Adipocyte (in vitro differentiated cells): Measurements from ENCODE around the gene KANK4.

Experiments used
- DNase-seq: peaks from one replicate; pipeline ENCODE4 v3.0.0-alpha.2; 2015; ENCODE audit warnings: low read depth
- H3K27me3 ChIP-seq: replicated peaks from 2 replicates; pipeline ENCODE4 v1.7.0; 2013; ENCODE audit warnings: mild to moderate bottlenecking, low read length, moderate library complexity; ENCODE audit not compliant: control insufficient read depth, insufficient read depth
- H3K36me3 ChIP-seq: 2 replicates; pipeline ENCODE4 v1.7.0; 2013; ENCODE audit warnings: low read length, mild to moderate bottlenecking, moderate library complexity; ENCODE audit not compliant: control insufficient read depth, insufficient read depth, severe bottlenecking
- H3K4me1 ChIP-seq: 2 replicates; pipeline ENCODE4 v1.7.0; 2013; ENCODE audit warnings: mild to moderate bottlenecking, low read length, moderate library complexity; ENCODE audit not compliant: control insufficient read depth, insufficient read depth
- H3K4me3 ChIP-seq: 2 replicates; pipeline ENCODE4 v1.7.0; 2013; ENCODE audit warnings: mild to moderate bottlenecking, low read length, moderate library complexity
- H3K9ac ChIP-seq: 2 replicates; pipeline ENCODE4 v1.7.0; 2013; ENCODE audit warnings: mild to moderate bottlenecking, low read length, moderate library complexity
- H3K9me3 ChIP-seq: 2 replicates; pipeline ENCODE4 v1.7.0; 2013; ENCODE audit warnings: mild to moderate bottlenecking, low read length, moderate library complexity; ENCODE audit not compliant: control insufficient read depth

The KANK4 gene

DNA sequence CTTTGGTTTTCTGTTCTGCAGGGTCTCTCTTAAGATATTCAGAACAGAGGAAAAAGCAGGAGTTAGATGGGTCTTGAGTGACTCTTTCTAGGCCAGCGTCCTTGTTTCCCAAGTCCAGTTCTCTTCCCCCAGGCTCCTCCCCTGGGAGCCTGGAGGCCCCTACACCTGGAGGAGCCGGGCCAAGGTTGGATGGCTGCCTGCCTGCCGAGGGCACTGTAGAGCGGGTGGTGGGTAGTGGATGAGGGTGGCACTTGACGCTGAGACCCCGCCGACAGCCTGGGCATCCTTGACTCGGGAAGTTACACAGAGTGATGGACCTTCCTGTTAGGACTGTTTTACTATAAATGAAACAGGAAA, 17.4 kb upstream of the KANK4 start:
- Histone ChIP-seq H3K9me3 (no peaks in the 10 kb centered on the region), H3K27me3 (no peaks in the 10 kb centered on the region), H3K4me1 (peaks cover 17% of the 10 kb centered on the region), H3K4me3 (no peak overlapping the region), H3K36me3 (no peaks in the 10 kb centered on the region), H3K9ac (no peak overlapping the region)
- DNase-seq = no peak

DNA sequence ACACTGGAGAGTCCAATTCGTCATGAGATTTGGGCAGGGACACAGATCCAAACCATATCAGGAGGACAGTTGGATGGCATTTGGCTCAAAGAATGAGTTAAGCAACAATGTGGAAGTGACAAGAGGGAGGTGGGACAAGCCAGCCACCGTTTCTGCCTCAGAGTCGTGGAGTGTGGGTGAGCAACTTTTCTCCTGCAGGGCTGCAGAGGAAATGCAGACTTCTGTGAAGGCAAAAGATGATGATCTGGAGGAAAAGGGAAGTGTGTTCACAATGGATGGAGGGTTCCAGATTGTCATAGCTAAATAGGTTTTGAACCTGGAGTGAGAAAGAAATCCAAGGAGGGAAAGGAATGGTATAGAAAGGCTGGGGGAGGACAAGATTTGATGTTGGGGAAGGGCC, 16.4 kb upstream of the KANK4 start:
- DNase-seq = no peak
- H3K27me3 ChIP-seq = no peaks in the 10 kb centered on the region
- peaks cover 17% of the 10 kb centered on the region for H3K4me1 ChIP-seq

DNA sequence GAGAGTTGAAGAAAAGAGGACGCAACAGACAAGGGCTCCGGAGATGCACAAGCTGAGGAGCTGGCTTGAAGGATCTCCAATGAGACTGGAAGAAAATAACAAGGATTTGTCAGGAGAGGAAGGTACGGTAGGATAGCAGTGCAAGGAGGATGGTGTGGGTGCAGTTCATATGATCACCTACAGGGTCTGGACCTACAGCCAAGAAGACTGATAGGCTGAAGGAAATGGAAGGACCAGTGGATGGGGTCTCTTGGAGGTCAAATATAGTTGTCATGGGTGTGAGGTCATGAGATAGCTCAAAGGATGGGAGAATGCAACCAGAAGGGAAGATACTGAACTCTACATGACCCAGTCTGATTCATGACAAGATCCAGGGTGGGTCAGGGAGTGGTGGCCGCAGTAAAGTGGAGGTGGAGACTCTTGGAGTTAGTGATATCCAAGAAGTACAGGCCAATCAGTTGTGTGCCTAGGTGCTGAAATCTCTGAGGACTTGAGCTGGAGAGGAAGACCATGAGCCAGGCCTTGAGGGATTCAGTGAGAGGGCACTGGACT, 15.3 kb upstream of the KANK4 start:
- H3K27me3 ChIP-seq = no peaks in the 10 kb centered on the region
- H3K36me3 ChIP-seq = no peaks in the 10 kb centered on the region
- no peak for DNase-seq
- H3K4me3 ChIP-seq = no peak overlapping the region
- H3K9ac ChIP-seq = no peak overlapping the region
- H3K4me1 ChIP-seq = peaks cover 17% of the 10 kb centered on the region
- no peaks in the 10 kb centered on the region for H3K9me3 ChIP-seq

More for the DNA sequence above, 16.4 kb upstream of the KANK4 start:
- Histone ChIP-seq H3K4me3 (no peak overlapping the region), H3K9me3 (no peaks in the 10 kb centered on the region), H3K9ac (no peak overlapping the region), H3K36me3 (no peaks in the 10 kb centered on the region)

DNA sequence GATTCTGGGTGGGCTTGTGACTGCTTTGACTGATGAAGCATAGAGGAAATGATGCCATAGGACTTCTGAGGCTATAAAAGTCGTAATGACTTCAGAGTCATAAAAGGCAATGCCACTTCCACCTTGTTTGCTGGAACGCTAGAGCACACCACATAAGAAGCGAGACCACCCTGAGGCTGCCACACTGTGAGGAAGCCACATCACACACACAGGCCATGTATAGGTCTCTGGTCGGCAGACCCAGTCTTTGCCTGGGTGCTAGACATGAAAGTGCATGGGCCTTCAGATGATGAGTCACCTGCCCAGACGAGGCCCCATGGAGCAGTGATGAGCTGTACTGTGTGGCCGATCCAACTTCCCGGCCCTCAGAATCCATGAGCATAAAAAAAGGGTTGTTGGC, 14.2 kb upstream of the KANK4 start:
- no peak for DNase-seq
- Histone ChIP-seq H3K4me1 (peaks cover 17% of the 10 kb centered on the region), H3K9me3 (no peaks in the 10 kb centered on the region), H3K27me3 (no peaks in the 10 kb centered on the region), H3K9ac (no peak overlapping the region), H3K36me3 (no peaks in the 10 kb centered on the region), H3K4me3 (no peak overlapping the region)

DNA sequence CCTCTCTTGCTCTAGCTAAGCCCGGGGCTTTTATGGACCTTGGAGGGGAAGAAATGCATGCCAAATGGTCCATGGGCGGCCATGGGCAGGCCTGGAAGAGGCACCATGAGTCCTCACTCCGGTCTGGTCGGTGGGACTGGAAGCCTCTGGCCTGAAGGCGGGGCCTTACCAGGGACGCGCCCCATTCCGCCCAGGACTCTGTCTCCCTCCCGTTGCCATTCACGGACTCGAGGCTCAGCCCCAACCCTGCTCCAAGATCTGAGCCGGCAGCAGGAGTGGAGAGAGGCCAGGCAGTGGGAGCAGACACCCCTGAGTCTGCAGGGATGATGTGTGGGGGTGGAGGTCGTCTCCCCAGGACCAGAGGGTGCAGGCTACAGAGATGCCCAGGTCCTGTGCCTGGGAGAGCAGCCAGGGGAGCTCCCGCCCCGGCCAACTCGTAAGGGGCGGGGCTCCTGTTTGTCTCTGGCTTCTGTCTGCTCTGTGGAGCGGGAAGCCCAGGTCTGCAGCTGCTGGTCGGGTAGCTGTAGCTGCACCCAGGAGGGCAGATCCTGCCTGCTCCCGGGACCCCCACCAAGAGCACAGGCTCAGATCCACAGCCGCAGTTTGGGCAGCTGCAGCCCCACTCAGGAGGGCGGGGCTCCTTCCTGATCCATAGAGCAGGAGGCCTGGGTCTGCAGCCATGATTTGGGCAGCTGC, 8.3 kb upstream of the KANK4 start:
- H3K4me1 ChIP-seq = peaks cover 20% of the 10 kb centered on the region
- H3K9ac ChIP-seq = no peak overlapping the region
- H3K36me3 ChIP-seq = no peaks in the 10 kb centered on the region
- H3K9me3 ChIP-seq = no peaks in the 10 kb centered on the region
- no peak overlapping the region for H3K4me3 ChIP-seq
- DNase-seq = no peak
- no peaks in the 10 kb centered on the region for H3K27me3 ChIP-seq

DNA sequence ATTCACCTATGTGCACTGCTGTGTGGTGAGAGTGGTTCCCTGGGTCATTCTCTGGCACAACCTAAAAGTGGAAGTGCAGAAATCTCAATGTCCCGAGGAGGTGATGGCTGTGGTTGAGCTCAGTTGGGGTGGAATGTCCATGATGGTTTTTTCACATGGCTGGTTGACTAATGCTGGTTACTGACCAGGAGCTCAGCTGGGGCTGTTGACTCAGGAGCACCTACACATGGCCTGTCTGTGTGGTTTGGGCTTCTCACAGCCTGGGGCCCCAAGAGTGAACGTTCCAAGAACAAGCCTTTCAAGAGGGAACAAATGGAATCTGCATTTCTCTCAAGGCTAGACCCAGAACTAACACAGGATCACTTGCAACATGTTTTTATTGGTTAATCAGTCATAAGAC, 6.4 kb upstream of the KANK4 start:
- Histone ChIP-seq H3K36me3 (no peaks in the 10 kb centered on the region), H3K4me3 (no peak overlapping the region), H3K4me1 (peaks cover 20% of the 10 kb centered on the region), H3K9me3 (no peaks in the 10 kb centered on the region), H3K27me3 (no peaks in the 10 kb centered on the region), H3K9ac (peak overlapping the region; percentile 5)
- peak; percentile 61 for DNase-seq

DNA sequence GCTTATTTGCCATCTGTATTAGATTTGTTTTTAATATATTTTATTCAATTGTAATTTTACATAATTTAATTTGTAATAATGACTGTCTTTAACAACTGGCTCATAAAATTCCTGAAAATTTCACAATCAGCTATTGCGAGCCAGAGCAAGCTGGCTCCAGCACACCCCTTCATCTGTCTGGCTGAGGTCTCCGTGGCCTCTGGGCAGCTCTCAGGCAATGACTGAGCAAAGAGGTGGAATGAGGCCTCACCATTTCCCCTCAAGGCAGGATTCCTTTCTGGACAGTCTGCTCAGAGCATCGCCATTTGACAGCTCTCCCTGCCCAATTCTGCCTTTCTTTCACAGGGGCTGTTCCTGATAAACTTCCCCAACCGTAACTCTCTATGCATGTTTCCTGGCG, 5.8 kb upstream of the KANK4 start:
- peaks cover 20% of the 10 kb centered on the region for H3K4me1 ChIP-seq

DNA sequence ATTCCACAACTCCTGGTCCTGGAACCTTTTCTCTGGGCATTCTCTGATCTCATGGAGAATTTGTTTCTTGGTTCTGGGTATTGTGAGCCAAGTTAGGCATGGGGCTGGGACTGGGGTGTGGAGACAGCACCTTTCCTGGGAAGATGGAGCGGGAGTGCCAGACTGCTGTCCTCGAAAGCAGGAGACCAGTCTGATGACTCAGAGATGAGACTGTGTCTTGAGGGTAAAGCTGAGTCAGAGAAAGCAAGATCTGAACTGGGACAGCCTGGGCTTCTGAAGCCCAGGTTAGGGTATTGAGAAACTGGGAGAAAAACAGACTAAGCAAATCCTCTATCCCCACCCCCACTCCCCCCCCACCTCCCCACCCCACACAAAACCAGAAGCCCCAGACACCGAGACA, 2.2 kb upstream of the KANK4 start:
- peak; percentile 86 for DNase-seq
- Histone ChIP-seq H3K36me3 (no peaks in the 10 kb centered on the region), H3K27me3 (peaks cover 26% of the 10 kb centered on the region), H3K9ac (no peak overlapping the region), H3K9me3 (no peaks in the 10 kb centered on the region), H3K4me1 (peaks cover 22% of the 10 kb centered on the region), H3K4me3 (no peak overlapping the region)

More for the DNA sequence above, 5.8 kb upstream of the KANK4 start:
- Histone ChIP-seq H3K4me3 (no peak overlapping the region), H3K36me3 (no peaks in the 10 kb centered on the region), H3K9me3 (no peaks in the 10 kb centered on the region), H3K9ac (peak overlapping the region; percentile 5), H3K27me3 (no peaks in the 10 kb centered on the region)
- peak; percentile 95 for DNase-seq

DNA sequence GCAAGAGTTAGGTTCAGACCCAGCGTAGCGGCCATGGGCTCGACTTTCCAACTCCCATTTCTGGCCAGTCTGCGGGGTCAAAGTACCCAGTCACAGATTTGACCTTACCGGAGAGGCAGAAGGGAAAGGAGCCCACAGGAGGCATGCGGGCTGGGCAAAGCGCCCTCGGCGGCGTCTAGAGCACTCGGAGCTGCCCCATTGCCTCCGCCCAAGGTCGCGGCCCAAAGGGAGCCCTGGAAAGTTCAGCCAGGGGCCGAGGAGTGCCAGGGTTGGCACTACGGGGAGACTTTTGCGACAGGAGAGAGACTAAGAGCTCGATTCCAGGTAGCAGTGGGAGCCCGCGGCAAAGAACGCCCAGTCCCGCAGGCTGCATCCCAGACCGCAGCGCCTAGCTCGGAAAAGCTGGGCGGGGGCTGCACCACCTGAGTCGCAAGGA, 896 bp downstream of the KANK4 start:
- Histone ChIP-seq H3K4me1 (peaks cover 8% of the 10 kb centered on the region), H3K4me3 (peak overlapping the region; percentile 68), H3K9ac (no peak overlapping the region), H3K27me3 (peaks cover 31% of the 10 kb centered on the region), H3K9me3 (no peaks in the 10 kb centered on the region), H3K36me3 (no peaks in the 10 kb centered on the region)
- no peak for DNase-seq

DNA sequence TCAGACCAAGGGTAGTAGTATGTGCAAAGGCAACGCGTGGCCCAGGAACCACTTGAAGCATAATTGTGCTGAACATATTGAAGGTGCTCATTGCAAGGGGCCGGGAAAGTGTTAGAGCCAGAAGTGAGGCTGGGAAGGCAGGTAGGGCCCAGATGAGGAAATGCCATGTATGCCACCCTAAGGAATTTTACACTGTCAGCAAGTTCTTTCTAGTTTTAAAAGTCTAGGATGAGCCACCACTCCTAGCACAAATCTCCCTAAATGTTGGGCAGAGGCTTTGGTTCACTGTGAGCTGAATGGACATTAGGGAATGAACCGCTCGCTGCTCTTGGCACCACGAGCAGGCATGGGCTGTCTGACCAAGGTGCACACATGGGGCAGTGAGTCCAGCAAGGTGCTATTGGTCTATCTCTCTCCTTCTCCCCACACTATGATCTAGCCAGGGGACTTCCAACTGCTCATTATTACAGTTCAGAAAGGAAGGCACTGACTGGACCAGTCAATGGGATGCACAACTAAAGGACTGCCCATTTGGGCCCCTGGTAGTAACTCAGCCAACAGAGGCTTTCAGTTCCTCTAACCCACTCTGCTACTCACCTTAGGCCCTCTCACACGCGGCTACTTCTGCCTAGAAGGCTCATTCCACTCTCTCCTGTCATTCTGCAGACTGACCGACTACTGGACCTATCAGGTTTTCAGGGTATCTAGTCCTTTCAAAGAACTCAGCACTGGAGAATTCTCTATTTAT, 2.0 kb downstream of the KANK4 start:
- peaks cover 8% of the 10 kb centered on the region for H3K4me1 ChIP-seq
- DNase-seq = no peak
- H3K27me3 ChIP-seq = peaks cover 31% of the 10 kb centered on the region
- no peaks in the 10 kb centered on the region for H3K9me3 ChIP-seq
- H3K9ac ChIP-seq = no peak overlapping the region
- no peak overlapping the region for H3K4me3 ChIP-seq
- H3K36me3 ChIP-seq = no peaks in the 10 kb centered on the region

DNA sequence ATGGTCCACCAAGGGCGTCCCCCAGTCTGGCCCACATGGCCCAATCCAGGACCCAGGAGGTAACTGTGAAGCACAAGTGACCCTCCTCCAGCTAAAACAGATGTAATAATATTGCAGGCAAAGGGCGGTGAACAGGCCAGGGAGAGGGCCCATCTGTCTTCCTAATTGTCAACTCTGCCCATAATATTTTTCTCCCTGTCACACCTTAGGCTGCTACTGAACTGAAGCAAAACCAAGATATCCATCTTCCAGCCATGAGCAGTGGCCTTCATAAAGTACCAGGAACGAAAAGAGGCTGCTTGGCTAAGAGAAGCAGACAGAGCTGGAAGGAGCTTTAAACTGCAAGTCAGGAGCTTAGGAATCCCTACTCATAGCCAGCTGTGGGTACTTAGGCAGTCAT, 3.1 kb downstream of the KANK4 start:
- no peaks in the 10 kb centered on the region for H3K9me3 ChIP-seq
- H3K9ac ChIP-seq = no peak overlapping the region
- DNase-seq = no peak
- no peaks in the 10 kb centered on the region for H3K36me3 ChIP-seq
- no peak overlapping the region for H3K4me3 ChIP-seq
- H3K4me1 ChIP-seq = peaks cover 8% of the 10 kb centered on the region
- H3K27me3 ChIP-seq = peaks cover 37% of the 10 kb centered on the region
